HepG2 (cell line): ENCODE measurements around the gene MIDN. TPM values are rescaled to one million over a fixed set of nuclear protein-coding genes. Genes with fewer than 3 reads are reported as not detected.
A peak's percentile ranks its signal among the peaks of the same experiment; 100 is the strongest.

Experiments used
- AGO2 ChIP-seq: fragments of 200-400 bp; formaldehyde crosslinking; optimal IDR thresholded peaks from 2 replicates; pipeline ENCODE3; 2017; ENCODE audit warnings: mild to moderate bottlenecking, low read depth, low read length, moderate library complexity
- ARNT ChIP-seq: fragments of 450-650 bp; IDR thresholded peaks from 2 replicates; pipeline ENCODE4 v1.6.1; 2017
- CBFB ChIP-seq: sonication (generic); formaldehyde crosslinking; IDR thresholded peaks from 2 replicates; pipeline ENCODE4 v1.4.0; 2020; ENCODE audit warnings: missing genetic modification reagents
- CBX2 ChIP-seq, 2 experiments: fragments of 200-600 bp in 1 of 2; sonication (generic); formaldehyde crosslinking in 1 of 2; IDR thresholded peaks; 2 replicates each; pipeline versions ENCODE4 v1.7.0 to v1.8.1; 2018 to 2022; ENCODE audit warnings: low read depth in 2 of 2, low read length in 1 of 2, mild to moderate bottlenecking in 1 of 2, missing genetic modification reagents in 1 of 2
- ERF ChIP-seq: IDR thresholded peaks from 2 replicates; pipeline ENCODE4 v1.6.1; 2018; ENCODE audit warnings: missing biosample characterization, missing genetic modification reagents
- FOXA1 ChIP-seq, 2 experiments: fragments of 450-650 bp in 1 of 2; sonication (generic) in 1 of 2; formaldehyde crosslinking in 1 of 2; IDR thresholded peaks; 2 replicates each; pipeline versions ENCODE4 v1.4.0 to v1.6.1; 2016 to 2020; ENCODE audit warnings: missing genetic modification reagents in 1 of 2
- FOXA3 ChIP-seq: IDR thresholded peaks from 2 replicates; pipeline ENCODE4 v1.6.1; 2016; ENCODE audit warnings: missing genetic modification reagents, missing compliant biosample characterization
- KDM3A ChIP-seq: IDR thresholded peaks from 2 replicates; pipeline ENCODE4 v1.6.1; 2018; ENCODE audit warnings: low read depth, missing compliant biosample characterization
- MAZ ChIP-seq, 2 experiments: sonication (generic) in 1 of 2; formaldehyde crosslinking in 1 of 2; IDR thresholded peaks; 2 replicates each; pipeline versions ENCODE4 v1.5.0 to v1.6.1; 2012 to 2020; ENCODE audit warnings: low read depth in 2 of 2, mild to moderate bottlenecking in 2 of 2, borderline replicate concordance in 1 of 2, improper control_type of control experiment in 1 of 2, low read length in 1 of 2, missing genetic modification reagents in 1 of 2, moderate library complexity in 1 of 2
- MLLT10 ChIP-seq: sonication (generic); formaldehyde crosslinking; IDR thresholded peaks from 2 replicates; pipeline ENCODE4 v1.4.0; 2020; ENCODE audit warnings: missing genetic modification reagents
- SAFB2 ChIP-seq: sonication (generic); formaldehyde crosslinking; IDR thresholded peaks from 2 replicates; pipeline ENCODE4 v1.5.1; 2020; ENCODE audit warnings: missing genetic modification reagents, low read depth, mild to moderate bottlenecking, borderline replicate concordance
- SALL2 ChIP-seq: sonication (generic); formaldehyde crosslinking; IDR thresholded peaks from 2 replicates; pipeline ENCODE4 v1.8.1; 2023; ENCODE audit warnings: mild to moderate bottlenecking, missing genetic modification reagents, inconsistent platforms
- SETDB1 ChIP-seq: sonication (generic); formaldehyde crosslinking; IDR thresholded peaks from 2 replicates; pipeline ENCODE4 v1.5.1; 2020; ENCODE audit warnings: missing genetic modification reagents, mild to moderate bottlenecking, borderline replicate concordance
- SMARCC2 ChIP-seq: fragments of 450-650 bp; IDR thresholded peaks from 2 replicates; pipeline ENCODE4 v1.6.1; 2017; ENCODE audit warnings: antibody characterized with exemption, mild to moderate bottlenecking
- SP2 ChIP-seq: sonication (generic); formaldehyde crosslinking; IDR thresholded peaks from 2 replicates; pipeline ENCODE4 v1.5.1; 2020; ENCODE audit warnings: mild to moderate bottlenecking, missing genetic modification reagents
- ZNF136 ChIP-seq: sonication (generic); formaldehyde crosslinking; IDR thresholded peaks from 2 replicates; pipeline ENCODE4 v1.8.1; 2022; ENCODE audit warnings: low read depth, mild to moderate bottlenecking, moderate library complexity, missing genetic modification reagents
- ZNF383 ChIP-seq: sonication (generic); formaldehyde crosslinking; IDR thresholded peaks from 2 replicates; pipeline ENCODE4 v1.4.0; 2020; ENCODE audit warnings: missing genetic modification reagents, mild to moderate bottlenecking, borderline replicate concordance
- ZNF672 ChIP-seq: sonication (generic); formaldehyde crosslinking; IDR thresholded peaks from 2 replicates; pipeline ENCODE4 v1.8.1; 2022; ENCODE audit warnings: missing genetic modification reagents
- ZNF891 ChIP-seq: sonication (generic); formaldehyde crosslinking; IDR thresholded peaks from 2 replicates; pipeline ENCODE4 v1.5.0; 2020; ENCODE audit warnings: mild to moderate bottlenecking, missing genetic modification reagents
- polyA plus RNA-seq, 8 experiments: library from polyadenylated mRNA; depleted of rRNA in 3 of 8; stranded (reverse) in 7 of 8; unstranded in 1 of 8; fragments of >200 nt; fragmentation: Illumina TruSeq in 4 of 8; extraction: Trizol in 4 of 8; gene quantifications; 2 replicates each; pipeline versions ENCODE4 v1.2.1 to v1.2.3, GENCODE V29; 2011 to 2016; ENCODE audit warnings: low read depth in 4 of 8, missing spikeins in 1 of 8, mixed read lengths in 1 of 8; ENCODE audit not compliant: insufficient read depth in 1 of 8
- total RNA-seq, 5 experiments: library from RNA; depleted of rRNA; stranded (reverse); fragments of >200 nt; fragmentation: Illumina TruSeq; extraction: Trizol; gene quantifications; 2 replicates each; pipeline ENCODE4 v1.2.3, GENCODE V29; 2016; ENCODE audit warnings: low read depth in 1 of 5
- TF ChIP-seq, protein P1 (sequence below): sonication (generic); formaldehyde crosslinking; IDR thresholded peaks from 2 replicates; pipeline ENCODE4 v1.5.0; 2020; ENCODE audit warnings: missing genetic modification reagents, mild to moderate bottlenecking, borderline replicate concordance
- TF ChIP-seq, protein P2 (sequence below): sonication (generic); formaldehyde crosslinking; IDR thresholded peaks from 2 replicates; pipeline ENCODE4 v1.9.0; 2021; ENCODE audit warnings: missing genetic modification reagents, borderline replicate concordance
- TF ChIP-seq, protein P3 (sequence below): sonication (generic); formaldehyde crosslinking; IDR thresholded peaks from 2 replicates; pipeline ENCODE4 v1.4.0; 2020; ENCODE audit warnings: missing genetic modification reagents, low read depth, mild to moderate bottlenecking, borderline replicate concordance
- TF ChIP-seq, protein P4 (sequence below): sonication (generic); formaldehyde crosslinking; IDR thresholded peaks from 2 replicates; pipeline ENCODE4 v1.5.0; 2020; ENCODE audit warnings: missing genetic modification reagents

Gene MIDN
- total and polyA plus RNA-seq, 2 of the 13 experiments (the other 11 are each of a cell fraction or from before 2014, with no cell fraction given): 8.4 to 18.0 TPM

DNA sequence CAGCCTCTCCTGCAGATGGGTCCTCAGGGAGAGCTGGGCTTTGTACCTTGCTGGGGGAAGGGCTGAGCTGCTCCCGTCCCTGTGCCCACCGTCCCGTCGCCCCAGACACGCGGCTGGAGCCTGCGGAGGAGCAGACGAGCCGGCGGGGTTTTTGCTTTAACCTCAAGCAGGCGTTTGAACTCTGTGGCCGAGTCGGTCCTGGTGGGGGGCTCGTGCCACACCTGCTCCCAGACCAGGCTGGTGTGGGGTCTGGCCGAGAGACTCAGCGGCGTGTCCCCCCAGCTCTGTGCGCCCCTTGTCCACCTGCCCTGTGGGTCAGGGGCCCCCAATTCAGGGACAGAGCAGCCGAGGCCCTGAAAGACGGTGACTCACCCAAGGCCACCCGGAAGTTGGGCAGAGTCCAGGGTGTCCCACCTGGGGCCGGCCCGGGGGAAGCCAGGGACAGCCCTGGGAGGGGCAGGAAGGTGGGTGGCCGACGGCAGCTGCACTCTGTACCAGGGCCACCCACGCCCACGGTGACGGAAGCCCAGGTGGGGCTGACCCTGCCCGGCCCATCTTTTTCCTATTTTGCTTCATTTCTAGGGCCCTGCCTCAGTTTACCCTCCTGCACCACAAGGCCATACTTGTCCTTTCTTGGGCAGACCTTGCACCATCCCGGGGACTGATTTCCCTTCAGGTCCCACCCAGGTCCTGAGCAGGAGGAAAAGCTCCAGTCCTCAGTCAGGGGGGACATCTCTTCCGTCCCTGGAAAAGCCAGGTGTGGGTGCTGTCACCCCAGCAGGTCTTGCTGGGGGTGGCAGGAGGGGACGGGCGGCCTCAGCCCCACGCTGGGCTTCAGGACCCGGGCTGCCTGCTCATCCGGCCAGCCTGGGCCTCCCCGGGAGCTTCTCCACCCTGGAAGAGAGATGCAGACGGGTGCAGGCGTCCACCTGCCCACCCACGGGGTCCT lies 42.6 kb downstream of the MIDN start (continued):
- no peak for TF ChIP-seq SETDB1 (CRISPR knock-in tag)
- no peak for TF ChIP-seq SP2 (CRISPR knock-in tag)
- TF ChIP-seq ZNF672 (CRISPR knock-in tag): no peak
- peak; percentile 76; the same call in 1 of the 2 replicates for TF ChIP-seq SALL2 (CRISPR knock-in tag)
- TF ChIP-seq CBFB (CRISPR knock-in tag): peak; percentile 45; the same call in 1 of the 2 replicates
- 0 out of 2 replicates have a peak, but pooled peaks have one; percentile 50 for TF ChIP-seq ZNF136 (CRISPR knock-in tag)
- peak; percentile 55 for TF ChIP-seq ZNF891 (CRISPR knock-in tag)
- peak; percentile 72 for TF ChIP-seq FOXA3
- TF ChIP-seq, protein P1, sequence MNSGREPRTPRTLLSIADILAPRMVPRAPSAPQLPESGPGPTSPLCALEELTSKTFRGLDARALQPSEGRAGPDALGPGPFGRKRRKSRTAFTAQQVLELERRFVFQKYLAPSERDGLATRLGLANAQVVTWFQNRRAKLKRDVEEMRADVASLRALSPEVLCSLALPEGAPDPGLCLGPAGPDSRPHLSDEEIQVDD (CRISPR knock-in tag): no peak
- peak; percentile 61; the same call in 1 of the 2 replicates for TF ChIP-seq MAZ (IDR thresholded peaks at IDR 0.05; ENCODE audit: borderline replicate concordance, low read depth, low read length)
- peak; percentile 77; the same call in 1 of the 2 replicates for TF ChIP-seq MAZ (CRISPR knock-in tag; IDR thresholded peaks at IDR 0.05; ENCODE audit: low read depth)
- TF ChIP-seq, protein P2, sequence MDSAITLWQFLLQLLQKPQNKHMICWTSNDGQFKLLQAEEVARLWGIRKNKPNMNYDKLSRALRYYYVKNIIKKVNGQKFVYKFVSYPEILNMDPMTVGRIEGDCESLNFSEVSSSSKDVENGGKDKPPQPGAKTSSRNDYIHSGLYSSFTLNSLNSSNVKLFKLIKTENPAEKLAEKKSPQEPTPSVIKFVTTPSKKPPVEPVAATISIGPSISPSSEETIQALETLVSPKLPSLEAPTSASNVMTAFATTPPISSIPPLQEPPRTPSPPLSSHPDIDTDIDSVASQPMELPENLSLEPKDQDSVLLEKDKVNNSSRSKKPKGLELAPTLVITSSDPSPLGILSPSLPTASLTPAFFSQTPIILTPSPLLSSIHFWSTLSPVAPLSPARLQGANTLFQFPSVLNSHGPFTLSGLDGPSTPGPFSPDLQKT (CRISPR knock-in tag): no peak
- TF ChIP-seq MLLT10 (CRISPR knock-in tag): no peak
- TF ChIP-seq KDM3A (CRISPR knock-in tag): peak; percentile 85; the same call in 1 of the 2 replicates
- peak; percentile 84; the same call in 1 of the 2 replicates for TF ChIP-seq SAFB2 (CRISPR knock-in tag)
- TF ChIP-seq ZNF383: 0 out of 2 replicates have a peak, but pooled peaks have one; percentile 21
- TF ChIP-seq, protein P3, sequence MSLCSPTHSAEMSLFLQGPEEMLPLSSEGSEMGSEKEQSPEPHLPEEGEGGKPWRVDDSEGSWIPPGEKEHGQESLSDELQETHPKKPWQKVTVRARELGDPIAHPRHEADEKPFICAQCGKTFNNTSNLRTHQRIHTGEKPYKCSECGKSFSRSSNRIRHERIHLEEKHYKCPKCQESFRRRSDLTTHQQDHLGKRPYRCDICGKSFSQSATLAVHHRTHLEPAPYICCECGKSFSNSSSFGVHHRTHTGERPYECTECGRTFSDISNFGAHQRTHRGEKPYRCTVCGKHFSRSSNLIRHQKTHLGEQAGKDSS (CRISPR knock-in tag): peak; percentile 91
- no peak for TF ChIP-seq CBX2 (IDR thresholded peaks at IDR 0.05; ENCODE audit: low read depth, low read length)
- no peak for TF ChIP-seq CBX2 (CRISPR knock-in tag; IDR thresholded peaks at IDR 0.05; ENCODE audit: low read depth)
- TF ChIP-seq AGO2: peak; percentile 10
- TF ChIP-seq ARNT: no peak
- no peak for TF ChIP-seq FOXA1 (IDR thresholded peaks at IDR 0.05)
- no peak for TF ChIP-seq FOXA1 (CRISPR knock-in tag; IDR thresholded peaks at IDR 0.05)
- TF ChIP-seq SMARCC2: no peak
- TF ChIP-seq ERF (CRISPR knock-in tag): peak; percentile 85; the same call in 1 of the 2 replicates
- TF ChIP-seq, protein P4, sequence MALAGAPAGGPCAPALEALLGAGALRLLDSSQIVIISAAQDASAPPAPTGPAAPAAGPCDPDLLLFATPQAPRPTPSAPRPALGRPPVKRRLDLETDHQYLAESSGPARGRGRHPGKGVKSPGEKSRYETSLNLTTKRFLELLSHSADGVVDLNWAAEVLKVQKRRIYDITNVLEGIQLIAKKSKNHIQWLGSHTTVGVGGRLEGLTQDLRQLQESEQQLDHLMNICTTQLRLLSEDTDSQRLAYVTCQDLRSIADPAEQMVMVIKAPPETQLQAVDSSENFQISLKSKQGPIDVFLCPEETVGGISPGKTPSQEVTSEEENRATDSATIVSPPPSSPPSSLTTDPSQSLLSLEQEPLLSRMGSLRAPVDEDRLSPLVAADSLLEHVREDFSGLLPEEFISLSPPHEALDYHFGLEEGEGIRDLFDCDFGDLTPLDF (CRISPR knock-in tag): no peak
